Muscle of leg (tissue), 16 donors: ENCODE results near the gene SGK1. TPM values are rescaled to one million over a fixed set of nuclear protein-coding genes. Genes with fewer than 3 reads are reported as not detected.
A peak's percentile ranks its signal among the peaks of the same experiment; 100 is the strongest.

Source experiments
- DNase-seq: peaks from one replicate; pipeline ENCODE4 v3.0.0; 2013
- H3K27ac ChIP-seq: one replicate; pipeline ENCODE4 v1.5.1; 2013; ENCODE audit warnings: mild to moderate bottlenecking, low read length, control low read depth
- H3K27me3 ChIP-seq: one replicate; pipeline ENCODE4 v1.6.1; 2013; ENCODE audit warnings: low read length; ENCODE audit not compliant: control insufficient read depth, insufficient read depth
- H3K36me3 ChIP-seq: one replicate; pipeline ENCODE4 v1.6.1; 2013; ENCODE audit warnings: low read length; ENCODE audit not compliant: control insufficient read depth, insufficient read depth
- H3K4me1 ChIP-seq: one replicate; pipeline ENCODE4 v1.6.1; 2013; ENCODE audit warnings: low read length; ENCODE audit not compliant: control insufficient read depth, insufficient read depth
- H3K4me3 ChIP-seq: one replicate; pipeline ENCODE4 v1.5.1; 2013; ENCODE audit warnings: low read length, control low read depth
- H3K9me3 ChIP-seq: replicated peaks from 2 replicates; pipeline ENCODE4 v1.6.1; 2013; ENCODE audit warnings: low read depth, low read length; ENCODE audit not compliant: control insufficient read depth
- WGBS: methylation state at CpG from one replicate; pipeline ENCODE4 v1.1.5; 2013; ENCODE audit warnings: missing lambda C conversion rate; ENCODE audit not compliant: insufficient coverage; 5-methylcytosine and 5-hydroxymethylcytosine counted together
- long read RNA-seq, 11 donors: transcript quantifications; one replicate each; lab custom pipeline, GENCODE V29; 2026
- polyA plus RNA-seq, 8 donors: library from polyadenylated mRNA; unstranded; fragments of 120-200 nt; gene quantifications; one replicate each; pipeline versions ENCODE4 v1.2.1 to v1.2.3, GENCODE V29; 2013; ENCODE audit warnings: inconsistent platforms in 1 of 8, low replicate concordance in 1 of 8; ENCODE audit not compliant: insufficient read length in 8 of 8, insufficient read depth in 1 of 8
- total RNA-seq: library from RNA; stranded (reverse); fragments of 120-200 nt; gene quantifications from one replicate; pipeline ENCODE4 v1.2.4, GENCODE V29; 2013

Gene SGK1
- total RNA-seq (24.2 TPM), polyA plus RNA-seq (10 to 100 TPM; 17.4 to 32.2 (median 19.3) TPM)
- long read RNA-seq, donor 1, partial matches to known transcripts, result 0 of 2 reads
- long read RNA-seq, donor 1, other reads (novel, unspliced or antisense), result 0 of 2 reads
- long read RNA-seq, donor 2, partial matches to known transcripts, result 0 of 1 reads
- long read RNA-seq, donor 2, other reads (novel, unspliced or antisense), result 0 of 1 reads
- long read RNA-seq, donor 3, partial matches to known transcripts, result 0 of 4 reads
- long read RNA-seq, donor 3, other reads (novel, unspliced or antisense), result 0 of 4 reads
- long read RNA-seq, donor 4, partial matches to known transcripts, result 0 of 7 reads
- long read RNA-seq, donor 4, other reads (novel, unspliced or antisense), result 0 of 7 reads
- long read RNA-seq, donor 5, transcript SGK1-201 (12 exons, 2,401 nt), result major isoform, 6 of 12 reads
- long read RNA-seq, donor 5, partial matches to known transcripts, result 0 of 12 reads
- long read RNA-seq, donor 5, other reads (novel, unspliced or antisense), result 0 of 12 reads
- long read RNA-seq, donor 6, partial matches to known transcripts, result 0 of 4 reads
- long read RNA-seq, donor 6, other reads (novel, unspliced or antisense), result 0 of 4 reads
- long read RNA-seq, donor 7, partial matches to known transcripts, result 0 of 3 reads
- long read RNA-seq, donor 7, other reads (novel, unspliced or antisense), result 0 of 3 reads
- long read RNA-seq, donor 8, transcript SGK1-201 (12 exons, 2,401 nt), result major isoform, 5 of 5 reads
- long read RNA-seq, donor 8, partial matches to known transcripts, result 0 of 5 reads
- long read RNA-seq, donor 8, other reads (novel, unspliced or antisense), result 0 of 5 reads
- long read RNA-seq, donor 9, partial matches to known transcripts, result 0 of 5 reads
- long read RNA-seq, donor 9, other reads (novel, unspliced or antisense), result 0 of 5 reads
- long read RNA-seq, donor 10, partial matches to known transcripts, result 0 of 5 reads
- long read RNA-seq, donor 10, other reads (novel, unspliced or antisense), result 0 of 5 reads
- long read RNA-seq, donor 11, partial matches to known transcripts, result 0 of 6 reads
- long read RNA-seq, donor 11, other reads (novel, unspliced or antisense), result 0 of 6 reads

DNA sequence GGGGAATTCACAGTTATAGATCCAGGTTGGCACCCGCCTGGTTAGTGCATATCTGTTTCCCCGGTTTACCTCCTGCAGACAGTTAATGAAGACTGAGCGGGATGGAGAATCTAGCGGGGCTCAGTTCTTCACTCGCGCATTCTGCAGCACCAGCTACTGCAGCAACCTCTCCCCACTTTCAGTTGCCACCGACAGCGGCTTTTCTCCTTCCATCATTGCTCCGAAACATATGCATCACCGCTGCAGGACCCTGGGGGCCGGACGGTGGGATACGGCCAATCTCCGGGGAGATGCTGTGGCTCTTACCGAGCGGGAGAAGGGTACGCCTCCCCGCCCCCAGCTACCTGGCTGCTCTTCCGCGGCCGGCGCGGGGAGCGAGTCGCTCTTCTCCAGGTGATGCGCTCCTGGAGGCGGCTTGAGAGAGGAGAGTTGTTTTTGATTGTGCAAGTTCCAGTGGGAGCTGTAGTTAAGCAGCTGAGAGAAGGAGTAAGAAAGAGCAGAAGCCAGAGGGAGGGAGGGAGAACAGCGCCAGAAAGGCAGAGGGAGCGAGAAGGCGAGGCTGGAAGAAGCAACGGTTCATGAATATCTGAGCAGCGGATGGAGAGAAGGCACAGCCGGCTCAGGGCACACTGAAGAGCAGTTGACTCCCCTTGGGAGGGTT is at the start of gene SGK1:
Gene SGK1 (minus strand): TSS at position 642 of the 661 bp plus-strand sequence. CDS start 652 bp downstream, outside the sequence.
- Histone ChIP-seq H3K27ac (peak within 1 kb of the TSS; percentile 55), H3K4me1 (peaks cover 4% of the 10 kb centered on the region), H3K36me3 (no peaks in the 10 kb centered on the region), H3K27me3 (peaks cover 11% of the 10 kb centered on the region), H3K4me3 (peak within 1 kb of the TSS; percentile 56), H3K9me3 (no peaks in the 10 kb centered on the region)
- DNase-seq, result peak; percentile 65
- 1% methylated on average over 26 of the region's 33 CpGs for WGBS

DNA sequence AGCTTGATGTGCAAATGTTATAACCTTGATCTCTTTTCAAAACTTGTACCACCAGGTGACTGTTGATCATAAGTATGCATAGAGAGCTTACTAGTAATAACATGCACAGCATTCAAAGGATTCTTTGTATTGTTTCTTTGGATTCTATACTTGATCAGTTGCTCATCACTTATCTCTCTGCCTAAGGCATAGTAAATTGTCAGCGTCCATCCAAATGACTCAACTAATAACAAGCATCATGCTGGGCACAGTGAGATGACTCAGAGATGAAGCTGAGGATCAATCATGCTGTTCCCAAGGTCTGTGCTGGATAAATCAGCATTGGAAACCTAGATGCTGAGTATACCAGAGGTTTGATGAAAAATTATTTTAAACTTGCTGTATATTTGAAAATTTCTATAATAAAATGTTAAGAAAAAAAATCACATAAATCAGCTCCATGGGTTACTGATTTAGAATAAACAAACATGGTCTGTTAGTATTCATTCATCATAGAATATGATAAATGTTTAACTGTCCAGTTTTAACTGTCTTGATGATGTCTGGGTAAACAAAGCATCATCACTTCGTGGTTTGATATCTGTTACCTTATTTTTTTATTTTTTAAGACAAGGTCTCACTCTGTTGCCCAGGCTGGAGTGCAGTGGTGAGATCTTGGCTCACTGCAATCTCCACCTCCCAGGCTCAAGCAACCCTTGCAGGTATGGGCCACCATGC is 45.6 kb upstream of the SGK1 start:
- Histone ChIP-seq H3K9me3 (no peaks in the 10 kb centered on the region), H3K36me3 (no peaks in the 10 kb centered on the region), H3K27me3 (no peaks in the 10 kb centered on the region), H3K4me1 (no peaks in the 10 kb centered on the region), H3K27ac (no peak overlapping the region), H3K4me3 (no peak overlapping the region)
- no CpG with 5 or more reads among the region's 2 CpGs for WGBS
- DNase-seq, result no peak

DNA sequence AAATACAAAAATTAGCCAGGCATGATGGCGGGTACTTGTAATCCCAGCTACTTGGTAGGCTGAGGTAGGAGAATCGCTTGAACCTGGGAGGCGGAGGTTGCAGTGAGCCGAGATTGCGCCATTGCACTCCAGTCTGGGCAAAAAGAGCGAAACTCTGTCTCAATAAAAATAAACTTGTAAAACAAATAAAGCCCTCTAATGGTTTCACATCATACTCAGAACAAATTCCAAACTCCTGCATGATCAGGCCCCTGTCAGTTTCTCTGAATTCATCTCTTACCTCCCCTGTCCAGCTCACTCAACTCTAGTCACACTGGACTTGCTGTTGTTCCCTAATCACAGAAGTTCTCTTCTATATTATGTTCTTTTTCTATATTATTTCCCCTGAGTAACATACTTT is 43.1 kb upstream of the SGK1 start:
- 83% methylated on average over 1 of the region's 6 CpGs for WGBS
- H3K27me3 ChIP-seq, result no peaks in the 10 kb centered on the region
- H3K36me3 ChIP-seq, result no peaks in the 10 kb centered on the region
- H3K9me3 ChIP-seq, result no peaks in the 10 kb centered on the region
- DNase-seq, result no peak
- no peak overlapping the region for H3K27ac ChIP-seq
- no peak overlapping the region for H3K4me3 ChIP-seq
- H3K4me1 ChIP-seq, result no peaks in the 10 kb centered on the region

DNA sequence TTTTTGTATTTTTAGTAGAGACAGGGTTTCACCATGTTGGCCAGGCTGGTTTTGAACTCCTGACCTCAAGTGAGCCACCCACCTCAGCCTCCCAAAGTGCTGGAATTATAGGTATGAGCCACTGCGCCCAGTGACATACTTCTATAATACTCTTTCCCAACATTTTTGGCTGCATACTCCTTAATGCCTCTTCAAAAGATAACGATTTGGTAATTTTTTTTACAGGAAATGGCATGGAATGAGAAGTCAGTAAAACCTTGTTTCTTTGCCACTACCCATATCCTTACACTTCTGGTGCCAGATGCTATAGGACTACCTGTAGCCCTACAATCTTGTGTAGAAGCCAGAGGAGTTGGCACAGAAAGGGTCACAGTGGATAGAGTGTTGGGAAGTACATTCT is 41.4 kb upstream of the SGK1 start:
- Histone ChIP-seq H3K27me3 (no peaks in the 10 kb centered on the region), H3K4me1 (no peaks in the 10 kb centered on the region), H3K36me3 (no peaks in the 10 kb centered on the region), H3K4me3 (no peak overlapping the region), H3K9me3 (no peaks in the 10 kb centered on the region), H3K27ac (no peak overlapping the region)
- WGBS, result no CpG with 5 or more reads among the region's 2 CpGs
- DNase-seq, result no peak

DNA sequence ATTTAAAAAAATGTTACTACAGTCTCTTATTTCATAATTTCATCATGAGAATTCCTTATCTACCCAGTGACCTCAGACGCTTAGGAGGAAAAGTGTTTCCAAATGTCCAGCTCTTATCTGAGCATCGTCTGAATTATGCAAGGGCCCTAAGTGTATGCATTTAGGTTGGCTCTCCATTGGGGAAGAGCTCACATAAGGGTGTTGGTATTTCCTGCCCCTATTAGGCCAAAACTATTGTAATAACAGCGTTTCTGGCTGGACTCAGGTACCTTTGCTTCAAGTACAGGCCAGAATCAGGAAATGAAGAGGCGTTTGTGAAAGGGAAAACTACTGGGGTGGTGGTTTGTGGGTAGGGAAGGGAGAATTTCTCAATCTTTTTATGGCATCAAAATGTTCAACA is 40.4 kb upstream of the SGK1 start:
- Histone ChIP-seq H3K27ac (no peak overlapping the region), H3K36me3 (no peaks in the 10 kb centered on the region), H3K9me3 (no peaks in the 10 kb centered on the region), H3K27me3 (no peaks in the 10 kb centered on the region), H3K4me3 (no peak overlapping the region), H3K4me1 (no peaks in the 10 kb centered on the region)
- peak; percentile 28 for DNase-seq
- WGBS, result no CpG with 5 or more reads among the region's 4 CpGs

DNA sequence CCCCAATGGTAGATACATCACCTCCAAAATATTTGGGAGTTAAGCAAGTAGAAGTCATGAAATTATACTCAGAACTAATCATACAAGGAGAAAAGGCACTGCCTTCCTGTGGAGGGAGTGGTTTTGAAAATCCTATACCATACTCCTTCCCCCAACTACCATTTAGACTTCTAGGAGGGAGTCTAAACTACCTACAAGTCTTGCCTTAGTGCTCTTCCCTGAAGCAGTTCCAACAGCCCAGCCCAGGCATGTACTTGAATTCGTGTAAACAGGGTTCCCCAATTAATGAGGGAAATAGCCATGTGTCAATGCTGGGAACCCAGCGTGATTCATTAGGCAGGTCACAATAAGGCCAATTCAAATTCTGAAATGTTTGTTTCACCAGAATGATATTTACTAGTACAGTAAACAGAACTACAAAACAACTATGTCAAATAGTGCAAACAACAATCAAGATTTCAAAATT is 39.1 kb upstream of the SGK1 start:
- no peaks in the 10 kb centered on the region for H3K9me3 ChIP-seq
- no peak overlapping the region for H3K27ac ChIP-seq
- no peaks in the 10 kb centered on the region for H3K27me3 ChIP-seq
- DNase-seq, result no peak
- H3K36me3 ChIP-seq, result no peaks in the 10 kb centered on the region
- H3K4me1 ChIP-seq, result peaks cover 3% of the 10 kb centered on the region
- WGBS, result no CpG with 5 or more reads among the region's 2 CpGs
- no peak overlapping the region for H3K4me3 ChIP-seq

DNA sequence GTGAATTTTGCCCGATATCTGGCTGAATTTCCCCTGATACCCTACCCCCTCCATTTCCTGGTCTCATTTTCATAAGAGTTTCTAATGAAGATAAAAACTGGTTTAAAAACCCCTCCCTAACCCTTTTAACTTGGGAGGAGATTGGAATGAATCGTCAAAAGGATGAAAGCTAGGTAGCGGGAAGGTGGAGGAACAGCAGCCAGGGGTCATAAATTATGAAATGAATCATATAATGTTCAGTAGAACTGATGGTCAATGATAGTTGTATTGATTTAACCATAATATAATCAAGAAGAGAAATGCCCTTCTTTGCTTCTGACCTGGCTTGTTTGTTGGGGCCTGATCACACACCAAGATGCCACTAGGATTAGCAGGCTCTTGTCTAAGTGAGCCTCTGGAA is 38.5 kb upstream of the SGK1 start:
- Histone ChIP-seq H3K27me3 (no peaks in the 10 kb centered on the region), H3K36me3 (no peaks in the 10 kb centered on the region), H3K9me3 (no peaks in the 10 kb centered on the region), H3K4me3 (no peak overlapping the region), H3K4me1 (peaks cover 7% of the 10 kb centered on the region), H3K27ac (no peak overlapping the region)
- no CpG with 5 or more reads among the region's 3 CpGs for WGBS
- no peak for DNase-seq

DNA sequence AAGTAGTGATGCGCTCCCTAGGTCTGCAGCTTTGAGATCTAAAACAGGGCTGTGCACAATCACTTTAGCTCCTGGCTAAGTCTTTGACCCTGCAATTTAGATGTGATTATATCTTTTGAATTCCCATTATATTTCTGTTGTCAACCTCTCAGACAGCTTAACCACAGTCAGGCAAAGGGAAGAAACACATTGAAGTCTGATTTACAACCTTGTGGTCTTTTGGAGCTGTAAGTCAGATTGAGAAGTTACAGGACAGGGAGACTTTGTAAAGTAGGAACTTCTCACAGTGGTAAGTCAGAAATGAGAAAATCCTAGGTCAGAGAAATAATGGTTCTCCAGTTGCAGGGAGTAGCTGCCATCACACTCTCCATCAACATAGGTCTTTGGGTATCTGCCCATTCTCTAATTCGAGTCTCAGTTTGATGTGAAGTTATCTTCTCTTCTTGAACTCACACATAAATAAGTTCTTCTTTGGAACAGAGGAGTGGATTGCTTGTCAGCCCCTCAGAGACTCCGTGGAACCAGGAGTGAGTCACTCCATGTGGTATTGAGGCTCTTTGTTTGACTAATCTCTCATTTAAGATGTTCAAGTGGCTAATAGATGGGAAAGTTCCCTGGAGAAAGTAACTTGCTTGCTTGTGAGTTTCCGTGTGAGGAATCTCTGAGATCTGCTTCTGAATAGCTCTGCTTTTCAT is 35.0 kb upstream of the SGK1 start:
- H3K4me1 ChIP-seq, result peaks cover 7% of the 10 kb centered on the region
- H3K27ac ChIP-seq, result no peak overlapping the region
- no CpG with 5 or more reads among the region's 4 CpGs for WGBS
- H3K36me3 ChIP-seq, result no peaks in the 10 kb centered on the region
- no peak overlapping the region for H3K4me3 ChIP-seq
- no peaks in the 10 kb centered on the region for H3K27me3 ChIP-seq
- no peaks in the 10 kb centered on the region for H3K9me3 ChIP-seq
- DNase-seq, result no peak
